ENCODE measurements around the gene CHST12. TPM values are rescaled to one million over a fixed set of nuclear protein-coding genes. Genes with fewer than 3 reads are reported as not detected.
"Not testable (repeated sequence)": the region's sequence is repeated elsewhere in the genome, so short reads cannot be mapped to it uniquely, and the experiment has no call there.

CHST12 gene
- total and polyA plus RNA-seq, 7 donors: 6.6 to 12.0 (median 8.2) TPM

- intact Hi-C loops (cut with DNase I): no loop called here
- Histone ChIP-seq H3K27me3 (ENCODE audit: insufficient read depth in 3 of 3, low read length in 2 of 3) (no peaks in the 10 kb centered on the region), H3K9me3 (no peaks in the 10 kb centered on the region), H3K4me3 (no peak overlapping the region), H3K36me3 (ENCODE audit: insufficient read depth in 1 of 2, low read depth in 1 of 2) (no peaks in the 10 kb centered on the region), H3K4me1 (peaks cover 19% of the 10 kb centered on the region), H3K27ac (no peak overlapping the region)
- DNase-seq: no peak
- no peak for ATAC-seq
- no peak for TF ChIP-seq CTCF (IDR thresholded peaks at IDR 0.05)
- 96 to 99% (median 98%) methylated on average over 6 of the region's 6 CpGs for WGBS, 3 donors
Measured at GRCh38 chr7:2416650-2417049, 13.2 kb downstream of the CHST12 start.

GRCh38 chr7:2417178-2417577 is 13.8 kb downstream of the CHST12 start:
- H3K27ac ChIP-seq; ATAC-seq; intact Hi-C loops (cut with DNase I); H3K9me3 ChIP-seq; H3K27me3 ChIP-seq (ENCODE audit: insufficient read depth in 3 of 3, low read length in 2 of 3); H3K4me3 ChIP-seq; H3K36me3 ChIP-seq (ENCODE audit: insufficient read depth in 1 of 2, low read depth in 1 of 2); DNase-seq: not testable (repeated sequence)
- H3K4me1 ChIP-seq: peaks cover 14% of the 10 kb centered on the region
- WGBS, 3 donors: 98 to 100% (median 99%) methylated on average over 3 of the region's 3 CpGs

- TF ChIP-seq CTCF (IDR thresholded peaks at IDR 0.05): no peak
- ATAC-seq: no peak
- H3K9me3 ChIP-seq: no peaks in the 10 kb centered on the region
Measured at GRCh38 chr7:2417981-2418481, 14.6 kb downstream of the CHST12 start.

GRCh38 chr7:2420216-2420933 is 17.0 kb downstream of the CHST12 start:
- no peak for TF ChIP-seq CTCF (IDR thresholded peaks at IDR 0.05)
- 94 to 99% (median 95%) methylated on average over 7 of the region's 7 CpGs for WGBS, 3 donors
- ATAC-seq: no peak
- intact Hi-C loops (cut with DNase I): no loop called here
- Histone ChIP-seq H3K9me3 (no peaks in the 10 kb centered on the region), H3K27ac (no peak overlapping the region), H3K36me3 (ENCODE audit: insufficient read depth in 1 of 2, low read depth in 1 of 2) (no peaks in the 10 kb centered on the region), H3K4me3 (no peak overlapping the region), H3K27me3 (ENCODE audit: insufficient read depth in 3 of 3, low read length in 2 of 3) (no peaks in the 10 kb centered on the region), H3K4me1 (peaks cover 3% of the 10 kb centered on the region)
- no peak for DNase-seq

More at GRCh38 chr7:2417981-2418481, 14.6 kb downstream of the CHST12 start:
- H3K4me3 ChIP-seq: no peak overlapping the region
- DNase-seq: no peak
- H3K27ac ChIP-seq: no peak overlapping the region
- intact Hi-C loops (cut with DNase I): no loop called here
- no peaks in the 10 kb centered on the region for H3K36me3 ChIP-seq (ENCODE audit: insufficient read depth in 1 of 2, low read depth in 1 of 2)
- H3K27me3 ChIP-seq (ENCODE audit: insufficient read depth in 3 of 3, low read length in 2 of 3): no peaks in the 10 kb centered on the region
- WGBS, 3 donors: 65 to 77% (median 70%) methylated on average over 15 of the region's 15 CpGs
- H3K4me1 ChIP-seq: peaks cover 6% of the 10 kb centered on the region

- TF ChIP-seq CTCF (IDR thresholded peaks at IDR 0.05): no peak
- H3K36me3 ChIP-seq (ENCODE audit: insufficient read depth in 1 of 2, low read depth in 1 of 2): no peaks in the 10 kb centered on the region
- H3K27me3 ChIP-seq (ENCODE audit: insufficient read depth in 3 of 3, low read length in 2 of 3): no peaks in the 10 kb centered on the region
- WGBS, 3 donors: 91 to 93% (median 91%) methylated on average over 9 of the region's 9 CpGs
- H3K27ac ChIP-seq: no peak overlapping the region
- no peak for DNase-seq
- no peaks in the 10 kb centered on the region for H3K4me1 ChIP-seq
- H3K4me3 ChIP-seq: no peak overlapping the region
- intact Hi-C loops (cut with DNase I): no loop called here
- H3K9me3 ChIP-seq: no peaks in the 10 kb centered on the region
- no peak for ATAC-seq
Measured at GRCh38 chr7:2421943-2422310, 18.5 kb downstream of the CHST12 start.

Data from psoas muscle (tissue), 8 donors.